HG03354 (cell line): Measurements from ENCODE around the gene SKOR1.

Experiments used
- ATAC-seq: cut with Tn5 transposase; IDR thresholded peaks from one replicate; pipeline ENCODE4 v1.9.1; 2021; ENCODE audit warnings: mild to moderate bottlenecking; ENCODE audit not compliant: unreplicated experiment, poor library complexity, severe bottlenecking

Gene SKOR1

DNA sequence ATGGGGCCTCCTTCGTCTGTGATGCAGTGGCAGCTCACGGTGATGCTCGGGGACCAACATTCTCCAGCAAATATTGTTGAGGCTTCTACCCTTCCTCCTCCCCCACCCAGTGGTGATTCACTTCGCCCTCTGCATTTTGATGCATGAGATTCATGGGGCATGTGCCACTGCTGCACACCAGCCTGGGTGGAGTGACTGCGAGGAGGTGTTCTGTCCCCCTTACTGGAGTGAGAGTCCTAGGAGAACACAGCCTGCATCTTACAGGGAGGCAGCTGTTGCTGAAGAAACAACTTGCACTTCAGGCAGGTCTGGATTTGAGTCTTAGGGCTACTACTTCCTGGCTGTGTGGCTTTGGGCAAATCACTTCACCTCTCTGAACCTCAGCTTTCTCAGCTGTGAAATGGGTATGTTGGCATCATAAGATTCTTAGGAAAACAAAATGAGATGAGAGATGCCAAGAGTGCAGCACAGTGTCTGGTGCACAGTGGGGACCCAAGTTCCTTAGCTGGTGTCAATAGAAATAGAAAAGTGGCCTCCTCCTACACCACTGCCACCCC is 10.2 kb upstream of the SKOR1 start:
- no peak for ATAC-seq

DNA sequence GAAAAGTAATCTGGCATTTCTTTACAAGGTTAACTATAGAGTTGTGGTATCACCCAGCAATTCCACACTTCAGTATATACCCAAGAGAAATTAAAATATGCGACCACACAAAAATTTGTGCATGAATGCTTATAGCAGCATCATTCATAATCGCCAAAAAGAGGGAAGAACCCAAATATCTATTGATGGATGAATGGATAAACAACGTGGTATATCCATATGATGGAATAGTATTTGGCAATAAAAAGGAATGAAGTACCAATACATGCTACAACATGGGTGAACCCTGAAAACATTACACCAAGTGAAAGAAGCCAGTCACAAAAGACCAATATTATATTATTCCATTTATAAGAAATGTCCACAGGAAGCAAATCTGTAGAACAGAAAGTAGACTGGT is 8.6 kb upstream of the SKOR1 start:
- no peak for ATAC-seq

DNA sequence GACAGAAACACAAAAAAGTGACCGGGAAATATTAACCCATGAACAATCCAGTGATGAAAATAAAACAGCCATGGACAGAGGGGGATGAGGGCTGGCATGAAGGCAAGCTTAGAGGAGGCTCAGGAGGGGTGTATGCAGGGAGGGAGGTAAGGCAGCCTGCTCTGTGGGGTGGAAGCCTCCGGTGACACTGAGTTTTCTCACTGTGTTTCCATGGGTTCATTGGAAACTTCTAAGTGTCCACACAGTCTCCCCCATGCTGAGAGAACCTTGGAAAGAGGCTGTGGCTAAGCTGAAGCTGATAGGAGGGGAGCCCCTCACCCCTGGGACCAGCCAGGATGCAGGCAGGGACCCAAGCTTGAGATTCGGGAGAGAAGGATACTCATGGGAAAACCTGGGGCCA is 6.8 kb upstream of the SKOR1 start:
- ATAC-seq, result no peak

DNA sequence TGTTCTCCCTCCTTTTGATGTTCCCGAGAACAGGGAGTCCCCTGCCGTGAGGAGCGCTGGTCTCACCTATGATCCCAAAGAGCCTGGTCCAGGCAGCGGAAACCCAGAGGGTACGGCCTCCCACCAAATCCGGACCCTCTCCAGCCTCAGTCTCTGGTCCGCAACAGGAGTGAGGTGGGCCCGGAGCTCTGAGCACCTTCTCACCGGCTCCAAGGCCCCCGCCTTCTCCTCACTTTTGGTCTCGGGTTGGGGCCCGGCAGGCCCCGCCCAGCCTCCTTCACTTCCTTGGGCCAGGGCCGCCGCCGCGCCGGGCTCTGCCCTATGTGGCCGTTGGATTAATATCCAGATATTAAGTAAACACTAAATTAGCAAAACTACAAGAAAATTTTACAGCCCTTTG is 5.7 kb upstream of the SKOR1 start:
- ATAC-seq, result no peak

DNA sequence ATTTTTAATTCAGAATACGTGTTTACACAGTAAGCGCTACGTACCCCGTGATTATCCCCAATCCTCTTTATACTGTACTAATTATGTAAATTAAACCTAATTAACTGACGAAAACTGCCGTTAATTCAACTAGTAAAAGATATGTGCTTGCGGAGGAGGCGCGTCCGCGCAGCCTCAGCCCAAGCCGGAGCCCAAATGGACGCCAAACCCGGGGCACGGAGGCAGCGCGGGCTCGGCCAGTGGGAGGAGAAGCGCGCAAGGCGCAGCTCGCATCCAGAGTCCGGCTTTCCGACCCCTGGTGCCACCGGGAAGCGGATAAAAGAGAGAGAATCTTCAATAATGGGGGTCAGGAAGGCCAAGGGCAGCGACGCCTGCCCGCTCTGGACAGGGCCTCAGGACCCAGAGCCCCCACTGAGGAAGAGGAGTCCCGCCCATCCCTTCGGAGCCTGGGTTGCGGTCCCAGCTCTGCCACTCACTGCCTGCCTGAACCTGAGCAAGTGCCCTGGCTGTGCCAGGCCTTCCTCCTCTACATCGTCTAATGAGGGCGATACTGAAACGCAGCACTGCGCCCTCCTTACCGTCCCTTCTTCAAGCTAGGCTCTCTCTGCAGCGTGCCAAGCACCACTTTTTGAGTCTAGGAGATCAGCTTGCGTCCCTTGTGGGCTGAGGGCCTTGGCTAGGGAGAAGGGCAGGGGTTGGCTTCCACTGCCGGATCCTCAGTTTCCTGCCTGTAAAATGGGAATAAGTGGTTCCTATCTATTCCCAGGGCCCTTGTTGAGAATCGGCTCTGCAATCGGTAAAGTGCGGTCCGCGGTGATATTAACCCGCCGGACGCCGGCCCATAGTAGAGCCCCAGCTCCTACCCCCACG is 5.0 kb upstream of the SKOR1 start:
- ATAC-seq, result no peak

DNA sequence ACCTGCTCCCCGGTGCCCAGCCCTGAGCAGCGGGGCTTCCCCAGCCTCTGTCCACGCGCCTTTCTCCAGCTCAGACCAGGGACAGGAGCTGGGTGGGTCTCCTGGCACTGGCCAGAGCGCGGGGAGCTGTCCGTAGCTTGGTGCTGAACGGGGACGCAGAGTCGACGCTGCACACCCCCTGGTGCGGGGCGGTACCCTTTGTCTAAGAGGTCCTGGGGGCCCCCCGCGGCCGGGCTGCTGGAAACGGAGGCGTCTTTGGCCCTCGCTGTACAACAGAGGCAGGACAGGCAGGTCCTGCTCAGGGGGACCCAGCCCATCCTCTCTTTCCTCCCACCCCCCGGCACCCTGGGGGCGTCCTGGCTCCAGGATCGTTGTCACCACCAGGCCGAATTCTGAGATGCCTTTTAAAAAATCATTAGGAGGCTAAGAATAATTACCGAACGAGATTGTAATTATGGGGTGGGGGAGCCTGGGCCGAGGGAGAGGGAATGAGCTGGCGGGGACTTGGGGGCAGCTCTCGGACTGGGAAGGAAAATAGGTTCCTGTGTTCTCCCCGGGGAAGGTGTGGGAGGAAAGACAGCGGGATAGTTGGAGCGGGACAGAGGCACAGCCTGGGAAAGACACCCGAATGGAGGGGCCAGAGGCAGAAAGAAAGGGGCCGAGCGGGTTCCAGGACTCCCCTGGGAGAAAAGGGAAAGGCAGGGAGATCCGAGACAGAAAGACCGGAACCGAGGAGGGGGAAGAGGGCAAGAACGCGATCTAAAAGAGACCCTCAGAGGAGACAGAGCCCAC is 4.1 kb upstream of the SKOR1 start:
- no peak for ATAC-seq

DNA sequence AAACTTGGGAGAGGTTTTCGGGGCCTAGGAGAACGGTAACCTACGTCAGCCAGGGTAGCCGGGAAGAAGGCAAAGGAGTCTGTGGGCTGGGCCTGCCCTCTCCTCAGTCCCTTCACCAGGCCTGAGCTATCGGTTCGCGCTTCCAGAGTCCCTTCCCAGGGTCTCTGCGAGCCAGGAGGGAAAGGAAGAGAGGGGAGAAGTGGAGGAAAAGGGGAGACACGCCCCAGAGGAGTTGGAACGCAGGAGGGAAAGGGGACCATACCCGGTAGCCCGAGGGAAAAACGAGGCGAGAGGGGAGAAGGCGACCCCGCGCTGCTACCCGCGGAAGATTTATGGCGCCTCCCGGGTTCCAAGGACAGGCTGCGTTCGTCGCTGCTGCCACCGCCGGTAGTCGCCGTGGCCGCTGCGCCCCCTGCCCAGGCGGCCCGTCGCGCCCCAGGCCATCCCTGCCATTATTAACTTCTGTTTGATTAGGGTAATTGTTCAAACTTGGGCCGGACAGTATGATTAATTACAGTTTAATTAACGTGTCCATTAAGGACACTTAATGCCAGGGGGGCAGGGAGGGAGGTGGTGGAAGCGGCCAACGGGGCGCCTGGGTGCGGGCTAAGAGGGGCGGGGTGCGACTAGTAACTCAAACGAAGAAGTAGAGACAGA is 3.4 kb upstream of the SKOR1 start:
- ATAC-seq, result no peak

DNA sequence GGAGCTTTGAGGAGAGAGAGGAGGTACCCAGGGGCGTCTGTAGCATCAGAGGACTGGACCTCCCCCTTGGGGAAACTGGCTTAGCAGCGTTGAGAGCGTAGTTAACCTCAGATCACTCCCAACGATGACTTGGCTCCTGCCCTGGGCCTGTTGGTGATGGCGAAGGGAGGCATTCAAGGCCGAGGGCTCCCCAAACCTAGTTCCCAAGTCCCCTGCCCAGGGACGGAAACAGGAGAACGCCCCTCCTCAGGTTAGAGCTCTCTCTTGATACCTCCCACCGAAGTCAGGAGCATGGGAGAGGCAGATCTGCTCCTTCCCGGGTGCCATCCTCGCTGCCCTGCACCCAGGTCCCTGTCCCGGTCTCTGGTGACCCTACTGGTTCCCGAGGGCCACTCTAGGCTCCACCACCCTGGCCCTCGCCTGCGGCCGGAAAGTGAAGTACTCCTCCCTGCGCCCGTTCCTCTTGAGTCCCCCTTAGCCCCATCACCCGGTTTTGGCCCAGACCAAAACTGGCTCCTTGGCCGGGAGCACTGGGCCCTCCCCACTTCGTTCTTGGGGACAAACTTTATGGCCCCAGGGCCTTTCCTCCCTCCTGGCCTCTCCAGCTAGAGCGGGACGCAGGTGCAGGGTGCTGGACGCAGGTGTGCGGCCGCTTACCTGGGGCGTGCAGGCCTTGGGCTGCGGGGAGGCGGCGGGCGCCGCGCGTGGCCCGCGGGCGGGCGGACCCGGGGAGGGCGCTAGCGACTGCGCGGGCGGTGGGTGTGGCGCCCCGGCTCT is 2.6 kb upstream of the SKOR1 start:
- no peak for ATAC-seq

DNA sequence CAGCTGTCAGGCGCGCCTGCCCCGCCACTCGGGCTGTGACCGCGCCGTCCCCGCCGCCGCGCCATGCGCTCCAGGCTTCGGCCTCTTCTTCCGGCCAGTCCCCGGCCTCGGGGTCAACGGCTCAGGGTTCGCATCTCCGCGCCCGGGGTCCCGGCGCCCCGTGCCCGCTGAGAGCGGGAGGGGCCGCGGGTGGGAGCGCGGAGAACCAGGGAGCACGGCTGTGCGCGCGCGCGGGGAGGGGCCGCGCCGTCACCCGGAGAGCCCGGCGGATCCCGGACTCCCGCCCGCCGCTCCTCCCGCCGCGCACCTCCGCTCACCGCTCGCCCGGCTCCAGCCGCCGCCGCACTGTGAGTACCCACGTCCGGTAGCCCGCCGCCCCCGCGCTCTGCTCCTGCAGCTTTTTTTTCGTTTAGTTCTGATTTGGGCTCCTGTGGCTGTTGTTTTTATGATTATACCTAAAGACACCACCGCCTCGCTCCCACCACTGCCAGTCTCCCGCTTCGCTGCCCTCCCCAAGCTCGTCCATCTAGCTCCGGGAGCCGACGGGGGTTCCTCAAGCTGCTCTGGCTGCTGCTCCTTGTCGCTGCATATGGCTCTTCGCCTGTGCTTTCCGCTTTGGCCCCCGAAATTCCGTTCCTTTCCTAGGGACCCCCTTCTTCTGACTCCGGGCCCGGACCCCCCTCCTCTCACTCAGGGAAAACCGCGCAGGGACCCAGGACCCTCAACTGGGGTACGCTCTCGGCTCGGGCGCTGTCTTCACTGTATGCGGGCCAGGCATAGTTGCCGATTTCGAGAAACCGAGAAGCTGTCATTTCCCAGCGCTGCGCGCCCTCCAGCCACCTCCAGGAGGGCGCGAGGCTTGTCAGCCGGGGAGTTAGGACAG is 1.8 kb upstream of the SKOR1 start:
- no peak for ATAC-seq

DNA sequence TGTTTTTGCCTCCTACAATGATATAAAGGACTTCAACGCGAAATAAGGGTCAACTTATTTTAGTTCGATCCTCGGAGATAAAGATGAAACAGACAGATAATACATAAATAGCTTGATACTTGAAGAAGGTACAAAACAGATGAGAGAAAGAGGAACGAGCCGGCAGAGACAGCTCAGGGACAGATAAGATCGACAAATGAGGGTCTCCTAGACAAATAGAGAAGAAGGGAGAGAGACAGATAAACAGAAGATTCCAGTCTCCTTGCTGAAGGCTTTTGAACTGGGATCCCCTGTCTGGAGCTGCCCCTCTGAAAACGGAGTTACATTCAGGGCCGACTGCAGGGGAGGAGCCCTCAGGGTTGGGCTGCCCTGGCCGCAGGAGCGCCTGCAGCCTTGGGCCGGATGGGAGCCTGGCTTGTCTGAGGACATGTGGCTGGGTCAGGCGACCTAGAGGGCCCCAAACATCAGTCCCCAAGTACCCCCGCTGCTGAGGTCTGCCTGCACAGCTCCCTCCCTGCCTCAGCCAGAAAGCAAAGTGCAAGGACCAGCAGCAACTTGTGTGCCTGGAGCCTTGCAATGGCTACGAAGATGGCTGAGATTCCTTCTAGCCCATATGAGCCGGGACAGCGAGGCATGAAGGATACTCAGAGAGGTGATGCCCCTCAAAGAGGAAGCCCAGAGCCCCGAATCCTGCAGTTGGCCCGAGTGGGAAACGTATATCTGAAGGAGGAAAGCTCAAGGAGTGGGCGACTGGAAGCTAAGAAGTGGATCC is 926 bp upstream of the SKOR1 start:
- no peak for ATAC-seq

DNA sequence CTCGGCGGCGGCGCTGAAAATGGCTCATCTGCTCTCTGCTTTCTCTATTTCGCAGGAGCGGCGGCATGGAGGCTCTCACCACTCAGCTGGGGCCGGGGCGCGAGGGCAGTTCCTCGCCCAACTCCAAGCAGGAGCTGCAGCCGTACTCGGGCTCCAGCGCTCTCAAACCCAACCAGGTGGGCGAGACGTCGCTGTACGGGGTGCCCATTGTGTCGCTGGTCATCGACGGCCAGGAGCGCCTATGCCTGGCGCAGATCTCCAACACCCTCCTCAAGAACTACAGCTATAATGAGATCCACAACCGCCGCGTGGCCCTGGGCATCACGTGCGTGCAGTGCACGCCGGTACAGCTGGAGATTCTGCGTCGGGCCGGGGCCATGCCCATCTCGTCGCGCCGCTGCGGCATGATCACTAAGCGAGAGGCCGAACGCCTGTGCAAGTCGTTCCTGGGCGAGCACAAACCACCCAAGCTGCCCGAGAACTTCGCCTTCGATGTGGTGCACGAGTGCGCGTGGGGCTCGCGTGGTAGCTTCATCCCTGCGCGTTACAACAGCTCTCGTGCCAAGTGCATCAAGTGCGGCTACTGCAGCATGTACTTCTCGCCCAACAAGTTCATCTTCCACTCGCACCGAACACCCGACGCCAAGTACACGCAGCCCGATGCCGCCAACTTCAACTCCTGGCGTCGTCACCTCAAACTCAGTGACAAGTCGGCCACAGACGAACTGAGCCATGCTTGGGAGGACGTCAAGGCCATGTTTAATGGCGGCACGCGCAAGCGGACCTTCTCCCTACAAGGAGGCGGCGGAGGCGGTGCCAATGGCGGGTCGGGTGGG is 790 bp downstream of the SKOR1 start:
- no peak for ATAC-seq

DNA sequence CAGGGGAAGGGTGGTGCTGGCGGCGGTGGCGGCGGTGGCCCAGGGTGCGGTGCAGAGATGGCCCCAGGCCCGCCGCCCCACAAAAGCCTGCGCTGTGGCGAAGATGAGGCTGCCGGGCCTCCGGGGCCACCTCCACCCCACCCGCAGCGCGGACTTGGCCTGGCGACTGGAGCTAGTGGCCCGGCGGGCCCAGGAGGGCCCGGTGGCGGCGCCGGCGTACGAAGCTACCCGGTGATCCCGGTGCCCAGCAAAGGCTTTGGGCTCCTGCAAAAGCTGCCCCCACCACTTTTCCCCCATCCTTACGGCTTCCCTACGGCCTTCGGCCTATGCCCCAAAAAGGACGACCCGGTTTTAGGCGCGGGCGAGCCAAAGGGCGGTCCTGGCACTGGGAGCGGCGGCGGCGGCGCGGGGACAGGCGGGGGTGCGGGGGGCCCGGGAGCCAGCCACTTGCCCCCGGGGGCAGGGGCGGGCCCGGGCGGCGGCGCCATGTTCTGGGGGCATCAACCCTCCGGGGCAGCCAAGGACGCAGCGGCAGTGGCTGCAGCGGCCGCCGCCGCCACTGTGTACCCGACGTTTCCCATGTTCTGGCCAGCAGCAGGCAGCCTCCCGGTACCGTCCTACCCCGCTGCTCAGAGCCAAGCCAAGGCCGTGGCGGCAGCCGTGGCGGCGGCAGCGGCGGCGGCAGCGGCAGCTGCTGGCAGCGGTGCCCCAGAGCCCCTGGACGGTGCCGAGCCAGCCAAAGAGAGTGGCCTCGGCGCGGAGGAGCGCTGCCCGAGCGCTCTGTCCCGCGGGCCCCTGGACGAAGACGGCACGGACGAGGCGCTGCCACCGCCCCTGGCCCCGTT is 1.6 kb downstream of the SKOR1 start:
- ATAC-seq, result no peak

DNA sequence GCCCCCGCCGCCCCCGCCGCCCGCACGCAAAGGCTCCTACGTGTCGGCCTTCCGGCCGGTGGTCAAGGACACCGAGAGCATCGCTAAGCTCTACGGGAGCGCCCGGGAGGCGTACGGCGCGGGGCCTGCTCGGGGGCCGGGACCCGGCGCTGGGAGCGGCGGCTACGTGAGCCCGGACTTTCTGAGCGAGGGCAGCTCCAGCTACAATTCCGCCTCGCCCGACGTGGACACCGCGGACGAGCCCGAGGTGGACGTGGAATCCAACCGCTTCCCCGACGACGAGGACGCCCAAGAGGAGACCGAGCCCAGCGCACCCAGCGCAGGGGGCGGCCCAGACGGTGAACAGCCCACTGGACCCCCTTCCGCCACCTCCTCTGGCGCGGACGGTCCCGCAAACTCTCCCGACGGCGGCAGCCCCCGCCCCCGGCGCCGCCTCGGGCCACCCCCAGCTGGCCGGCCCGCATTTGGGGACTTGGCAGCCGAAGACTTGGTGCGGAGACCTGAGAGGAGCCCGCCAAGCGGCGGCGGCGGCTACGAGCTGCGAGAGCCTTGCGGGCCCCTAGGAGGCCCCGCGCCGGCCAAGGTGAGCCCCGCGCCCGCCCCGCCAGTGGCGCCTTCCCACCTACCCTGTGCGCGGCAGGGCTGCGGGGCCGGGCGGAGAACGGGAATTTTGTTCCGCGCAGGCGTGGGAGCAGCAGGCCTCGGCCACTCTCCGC is 2.4 kb downstream of the SKOR1 start:
- ATAC-seq, result no peak

DNA sequence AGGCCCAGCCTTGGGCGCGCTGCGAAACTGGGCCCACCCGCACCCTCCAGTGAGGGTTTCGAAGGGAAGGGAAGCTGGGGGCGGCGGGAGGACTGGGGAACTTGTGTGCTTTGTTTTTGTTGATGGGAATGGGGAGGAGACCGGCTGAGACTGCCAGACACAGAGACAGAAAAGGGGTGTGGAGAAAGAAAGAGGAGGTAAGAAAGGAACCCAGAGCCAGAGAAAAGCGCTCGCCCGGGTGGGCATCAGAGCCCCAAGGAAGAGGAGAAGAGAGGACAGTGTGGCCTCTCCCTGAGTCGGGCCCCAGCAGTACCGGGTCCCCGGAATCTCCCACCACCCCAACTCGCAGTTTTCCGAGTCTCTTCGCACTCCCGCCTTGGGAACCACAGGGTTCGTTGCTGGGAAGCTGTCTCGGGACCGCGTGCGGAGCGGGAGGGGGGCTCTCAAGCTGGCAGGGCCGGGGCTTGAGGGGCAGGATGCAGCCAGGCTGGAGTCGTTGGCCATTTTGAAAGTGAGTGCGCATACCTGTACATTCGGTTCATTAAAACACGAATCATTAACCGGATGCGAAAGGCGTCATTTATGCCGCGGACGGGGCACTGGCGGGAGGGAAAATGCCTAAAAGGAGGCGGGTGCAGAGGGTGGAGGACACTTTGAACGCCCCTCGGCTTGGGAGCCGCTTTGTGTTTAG is 3.1 kb downstream of the SKOR1 start:
- ATAC-seq, result no peak

DNA sequence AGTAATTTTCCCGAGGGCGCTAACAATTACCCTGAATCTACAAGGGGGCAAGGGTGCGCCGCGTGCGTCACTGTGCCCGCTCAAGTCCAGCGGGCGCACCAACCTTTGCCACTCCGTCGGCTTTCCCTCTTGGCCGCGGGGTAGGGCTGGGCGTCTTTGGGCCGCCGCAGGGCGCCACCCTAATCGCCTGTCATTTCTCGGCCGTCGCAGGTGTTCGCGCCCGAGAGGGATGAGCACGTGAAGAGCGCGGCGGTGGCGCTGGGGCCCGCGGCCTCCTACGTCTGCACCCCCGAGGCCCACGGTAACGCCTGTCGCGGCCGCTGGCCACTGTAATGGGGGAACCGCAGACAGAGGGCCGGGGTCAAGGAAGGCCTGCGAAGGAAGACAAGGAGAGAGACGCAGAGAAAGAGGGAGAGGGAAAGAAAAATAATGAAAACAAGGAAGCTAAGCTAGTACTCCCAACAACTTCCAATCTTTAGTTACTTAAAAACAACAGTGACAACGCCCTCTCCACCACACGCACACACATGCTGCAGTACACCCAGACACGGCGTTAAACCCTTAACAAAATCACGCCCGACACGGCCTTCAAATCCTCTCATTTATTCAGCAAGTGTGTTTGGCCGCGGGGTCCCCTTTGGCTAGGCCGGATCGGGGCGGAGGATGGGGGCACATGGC is 3.8 kb downstream of the SKOR1 start:
- ATAC-seq, result no peak
